ENCODE results near the gene CASD1. TPM values are rescaled to one million over a fixed set of nuclear protein-coding genes. Genes with fewer than 3 reads are reported as not detected.

CASD1 gene
- total RNA-seq, 1 donor from 2014 or later = 13.9 TPM

DNA sequence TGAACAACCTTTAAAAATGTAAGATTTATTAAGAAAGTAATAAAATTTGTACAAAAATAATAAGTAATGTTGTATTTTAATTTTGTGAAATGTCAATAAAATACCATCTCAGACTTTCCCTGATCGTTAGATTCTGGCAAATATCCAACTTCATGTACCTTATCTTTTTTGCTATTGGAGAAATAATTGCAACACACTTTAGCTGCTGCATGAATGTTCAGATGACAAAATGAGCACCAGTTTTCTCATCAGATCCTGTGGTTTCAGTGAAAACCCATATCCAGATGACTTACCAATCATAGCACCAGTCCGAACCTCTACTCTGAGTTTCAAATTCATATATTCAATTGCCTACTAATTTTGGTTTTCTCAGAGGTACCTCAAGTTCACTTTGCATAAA is 69.9 kb downstream of the CASD1 start:
- no peak for DNase-seq (ENCODE audit: low read depth in 2 of 2)

DNA sequence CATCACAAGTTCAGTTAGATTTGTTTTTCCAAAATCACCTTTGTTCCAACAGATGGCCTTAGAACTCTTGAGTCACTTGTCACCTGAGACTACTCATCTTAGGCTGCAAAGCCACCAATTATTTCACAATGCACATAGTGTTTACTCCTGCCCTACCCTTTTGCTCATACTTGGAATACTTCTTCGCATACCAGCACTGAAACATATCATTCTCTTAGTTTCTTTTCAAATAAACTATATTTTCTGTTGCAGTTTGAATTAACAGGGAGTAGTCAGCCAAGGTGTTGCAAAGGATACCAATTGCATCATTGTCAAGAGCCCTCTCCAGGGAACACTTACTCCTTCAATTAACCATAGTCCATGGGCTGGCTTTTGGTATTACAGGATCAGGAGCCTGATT is 71.0 kb downstream of the CASD1 start:
- DNase-seq (ENCODE audit: low read depth in 2 of 2) = no peak

DNA sequence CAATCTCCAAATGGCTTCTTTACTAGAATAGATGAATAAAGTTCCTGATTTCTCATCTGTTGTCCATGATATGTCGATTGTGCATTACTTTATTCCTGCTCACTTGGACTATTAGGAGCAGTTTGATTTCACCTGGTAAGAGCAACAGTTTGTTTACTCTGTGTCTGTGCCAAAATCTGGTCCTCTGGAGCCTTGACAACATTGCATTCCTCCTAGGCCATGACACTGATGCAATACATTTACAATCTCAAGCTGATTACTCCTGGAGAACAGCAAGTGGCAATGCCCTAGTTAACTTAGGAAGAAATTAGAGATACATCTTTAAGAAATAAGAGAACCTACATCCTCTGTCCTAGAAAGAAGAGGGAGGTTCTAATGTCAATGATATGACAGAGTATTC is 74.5 kb downstream of the CASD1 start:
- DNase-seq (ENCODE audit: low read depth in 2 of 2) = no peak

GRCh38 chr7:94588075-94588474 is 78.5 kb downstream of the CASD1 start:
- no peak for DNase-seq (ENCODE audit: low read depth in 2 of 2)

DNA sequence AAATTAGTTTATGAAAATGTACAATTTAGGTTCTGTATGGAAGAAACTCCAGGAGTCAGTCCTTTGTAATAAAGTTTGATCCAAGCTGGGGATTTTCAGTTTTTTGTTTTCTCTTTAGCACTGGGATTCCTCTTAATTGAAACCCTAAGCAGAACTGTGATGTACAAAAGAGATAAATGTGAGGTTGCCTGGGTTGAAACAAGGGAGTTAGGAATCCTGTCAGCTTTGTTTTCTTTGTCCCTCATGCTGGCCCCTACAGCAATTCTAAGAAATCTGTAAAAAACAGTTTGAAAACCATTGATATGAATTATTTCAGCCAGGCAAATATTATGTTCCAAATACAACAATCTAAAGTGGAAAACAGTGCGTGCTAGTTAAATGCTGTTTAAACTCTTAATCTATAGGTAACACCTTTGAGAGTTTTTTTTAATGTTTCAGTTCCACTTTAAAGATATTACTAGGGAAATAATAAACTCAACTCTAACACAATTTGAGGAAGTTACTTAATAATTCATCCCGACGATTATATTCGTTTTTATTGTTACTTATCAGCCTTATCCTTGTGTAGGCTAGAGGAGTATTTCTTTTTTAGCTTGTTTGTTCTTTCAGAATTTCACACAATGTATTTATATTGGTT is 81.0 kb downstream of the CASD1 start:
- no peak for DNase-seq (ENCODE audit: low read depth in 2 of 2)

GRCh38 chr7:94591176-94591575 is 81.6 kb downstream of the CASD1 start:
- no peak for DNase-seq (ENCODE audit: low read depth in 2 of 2)

DNA sequence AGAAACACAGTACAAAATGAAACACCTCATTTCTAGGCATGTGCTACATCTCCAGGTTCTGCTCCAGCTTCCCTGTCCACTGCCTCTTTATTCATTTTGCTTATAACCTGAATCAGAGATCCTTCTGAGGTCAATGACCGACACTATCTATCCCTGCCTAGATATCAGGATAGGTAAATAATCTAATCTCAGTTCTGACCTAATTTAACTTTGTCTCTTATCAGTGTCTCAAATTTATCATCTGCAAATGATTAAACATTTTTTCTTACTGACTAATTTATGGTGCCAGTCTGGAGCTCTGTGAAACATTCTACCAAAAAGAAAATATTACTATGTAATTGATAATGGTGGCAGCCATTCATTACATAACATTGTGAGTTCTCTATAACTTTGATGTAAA is 85.3 kb downstream of the CASD1 start:
- DNase-seq (ENCODE audit: low read depth in 2 of 2) = no peak

- DNase-seq (ENCODE audit: low read depth in 2 of 2) = no peak
Observed at GRCh38 chr7:94595717-94596116, 86.1 kb downstream of the CASD1 start.

DNA sequence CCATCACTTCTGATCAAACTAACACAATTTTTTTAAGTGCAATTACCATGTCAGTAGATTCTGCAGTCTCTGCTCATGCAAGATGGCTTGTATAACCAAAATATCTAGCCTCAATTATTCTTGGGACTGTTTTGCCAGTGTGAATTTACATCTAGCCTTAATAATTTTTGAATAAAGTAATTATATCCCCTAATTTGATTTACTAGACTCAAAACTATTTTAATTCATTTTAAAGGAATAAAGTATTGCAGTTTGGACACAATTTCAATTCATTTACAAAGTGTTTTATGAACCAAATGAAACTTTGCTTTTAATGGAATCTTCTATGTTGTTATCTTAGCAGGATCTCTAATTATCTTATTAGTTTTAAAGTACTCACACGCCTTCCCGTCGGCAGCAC is 90.7 kb downstream of the CASD1 start:
- DNase-seq (ENCODE audit: low read depth in 2 of 2) = no peak

DNA sequence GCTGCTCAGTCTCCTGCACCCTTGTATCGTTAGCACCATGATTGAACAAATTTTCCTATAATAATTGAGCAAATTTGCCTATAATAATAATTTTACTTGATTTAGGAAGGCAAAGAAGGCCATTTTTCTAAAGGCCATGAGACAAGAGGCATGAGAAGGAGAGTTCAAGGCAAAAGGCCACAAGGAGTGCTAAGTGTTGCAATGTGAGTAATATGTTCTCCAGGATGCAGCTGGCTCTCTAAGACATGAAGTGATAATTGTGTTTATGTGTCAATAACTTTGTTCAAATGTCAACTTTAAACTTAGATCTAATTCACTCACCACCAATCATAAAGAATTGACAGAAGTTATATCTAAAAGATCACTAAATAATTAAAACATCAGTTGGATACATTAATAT is 92.6 kb downstream of the CASD1 start:
- peak in 1 of 2 donors; percentile 35 for DNase-seq (ENCODE audit: low read depth in 2 of 2)

DNA sequence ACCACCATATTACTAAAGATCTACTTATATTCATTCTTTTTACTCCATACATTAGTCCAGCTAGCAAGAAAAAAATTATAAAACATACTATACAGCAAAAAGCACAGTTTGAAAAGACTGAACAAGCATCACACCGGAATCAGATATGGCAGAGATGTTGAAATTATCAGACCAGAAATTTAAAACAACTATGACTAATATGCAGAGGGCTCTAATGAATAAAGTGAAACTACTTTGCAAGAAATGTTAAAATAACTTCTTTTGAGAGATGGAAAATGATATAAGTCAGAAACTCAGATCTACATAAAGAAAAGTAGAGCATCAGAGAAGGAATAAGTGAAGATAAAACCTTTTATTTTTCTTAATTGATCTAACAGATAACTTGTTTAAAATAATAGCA is 95.4 kb downstream of the CASD1 start:
- DNase-seq (ENCODE audit: low read depth in 2 of 2) = no peak

Other genes with a start within 250 kb of the CASD1 start
- gene COL1A2, start 114.9 kb upstream of the CASD1 start, total RNA-seq = 0.39 and 9.2 TPM in 2 replicates
- gene SGCE, start 146.3 kb downstream of the CASD1 start, total RNA-seq = 59.6 and 85.8 TPM in 2 replicates

All from dermis microvascular lymphatic vessel endothelial cell (primary cell).